Sigmoid colon (tissue), 7 donors: ENCODE data around the gene CLDND2. TPM values are rescaled to one million over a fixed set of nuclear protein-coding genes. Genes with fewer than 3 reads are reported as not detected.

ENCODE experiments used
- DNase-seq: peaks from one replicate; pipeline ENCODE4 v3.0.0-alpha.2; 2019
- H3K27ac ChIP-seq, 4 donors: fragments of 200-600 bp; sonication (generic); one replicate each; pipeline ENCODE4 v1.5.1; 2016 to 2019; ENCODE audit warnings: mild to moderate bottlenecking in 1 of 4
- H3K27me3 ChIP-seq, 3 donors: fragments of 200-600 bp; sonication (generic); one replicate each; pipeline ENCODE4 v1.5.1; 2019; ENCODE audit warnings: mild to moderate bottlenecking in 1 of 3
- H3K36me3 ChIP-seq, 4 donors: fragments of 200-600 bp; sonication (generic); one replicate each; pipeline ENCODE4 v1.5.1; 2016 to 2019
- H3K4me1 ChIP-seq, 4 donors: fragments of 200-600 bp; sonication (generic); one replicate each; pipeline ENCODE4 v1.5.1; 2017 to 2019
- H3K4me3 ChIP-seq, 4 donors: fragments of 200-600 bp; sonication (generic); one replicate each; pipeline ENCODE4 v1.5.1; 2017 to 2019; ENCODE audit warnings: mild to moderate bottlenecking in 2 of 4, moderate library complexity in 1 of 4
- H3K9me3 ChIP-seq, 4 donors: fragments of 200-600 bp in 3 of 4; sonication (generic) in 3 of 4; one replicate each; pipeline versions ENCODE4 v1.5.1 to v1.6.1; 2013 to 2019
- CTCF ChIP-seq, 4 experiments: fragments of 450-650 bp in 3 of 4; fragments of 200-600 bp in 1 of 4; IDR thresholded peaks; one replicate each; pipeline ENCODE4 v1.5.1; 2016 to 2019; ENCODE audit warnings: antibody characterized with exemption in 4 of 4, mild to moderate bottlenecking in 3 of 4, moderate library complexity in 2 of 4
- EP300 ChIP-seq, 4 donors: sonication (generic); formaldehyde crosslinking; IDR thresholded peaks; one replicate each; pipeline ENCODE4 v1.6.1; 2017; ENCODE audit warnings: antibody characterized with exemption in 4 of 4
- POLR2A ChIP-seq, 2 donors: fragments of 450-650 bp; IDR thresholded peaks; one replicate each; pipeline ENCODE4 v1.6.1; 2016; ENCODE audit warnings: antibody characterized with exemption in 2 of 2, mild to moderate bottlenecking in 2 of 2, moderate library complexity in 2 of 2
- POLR2AphosphoS5 ChIP-seq, 4 donors: sonication (generic); formaldehyde crosslinking; IDR thresholded peaks; one replicate each; pipeline ENCODE4 v1.6.1; 2017; ENCODE audit warnings: antibody characterized with exemption in 4 of 4
- WGBS, 2 donors: extraction: QIAGEN DNeasy Blood & Tissue Kit; methylation state at CpG; one replicate each; pipeline ENCODE4 v1.1.7; 2013; 5-methylcytosine and 5-hydroxymethylcytosine counted together
- intact Hi-C: fragments of 100-400 bp; cut with DNase I; formaldehyde crosslinking; loops from one replicate; pipeline ENCODE4 v1.15.1; 2023
- polyA plus RNA-seq, 3 donors: library from polyadenylated mRNA; stranded (reverse); fragments of 200-250 nt; gene quantifications; one replicate each; pipeline ENCODE4 v1.2.3, GENCODE V29; 2013
- total RNA-seq, 4 donors: library from RNA; depleted of rRNA; stranded (reverse); fragments of >200 nt; gene quantifications; one replicate each; pipeline ENCODE4 v1.1.0, GENCODE V29; 2016
- donor health status: healthy with polysubstance abuse.
- donor health status: Bipolar disorder and iron deficiency.
- donor health status: healthy.

Gene CLDND2
- total and polyA plus RNA-seq, 7 donors: 0.35 to 3.6 TPM; not detected in 5

- Histone ChIP-seq H3K27ac (no peak overlapping the region), H3K4me1 (peaks cover 0 to 9% (median 5%) of the 10 kb centered on the region in 4 donors), H3K27me3 (no peaks in the 10 kb centered on the region), H3K4me3 (no peak overlapping the region), H3K36me3 (peaks cover 0 to 40% (median 8%) of the 10 kb centered on the region in 4 donors), H3K9me3 (no peaks in the 10 kb centered on the region)
- WGBS, 2 donors: 97% methylated on average over 9 of the region's 9 CpGs
- intact Hi-C loops: no loop called here
- DNase-seq: no peak
- no peak for TF ChIP-seq POLR2AphosphoS5 (IDR thresholded peaks at IDR 0.05)
- TF ChIP-seq CTCF (IDR thresholded peaks at IDR 0.05): no peak
- no peak for TF ChIP-seq POLR2A (IDR thresholded peaks at IDR 0.05)
- no peak for TF ChIP-seq EP300 (IDR thresholded peaks at IDR 0.05)
These were observed 23.7 kb downstream of the CLDND2 start for GRCh38 chr19:51345076-51345620.

GRCh38 chr19:51342631-51343569 lies 25.9 kb downstream of the CLDND2 start:
- Histone ChIP-seq H3K27ac (peak overlapping the region in 1 of 4 donors; percentile 92), H3K9me3 (no peaks in the 10 kb centered on the region), H3K4me3 (no peak overlapping the region), H3K36me3 (peaks cover 0 to 25% (median 8%) of the 10 kb centered on the region in 4 donors), H3K27me3 (no peaks in the 10 kb centered on the region), H3K4me1 (peaks cover 0 to 25% (median 18%) of the 10 kb centered on the region in 4 donors)
- TF ChIP-seq POLR2A (IDR thresholded peaks at IDR 0.05) (no peak), EP300 (IDR thresholded peaks at IDR 0.05) (no peak), POLR2AphosphoS5 (IDR thresholded peaks at IDR 0.05) (no peak), CTCF (IDR thresholded peaks at IDR 0.05) (no peak)
- intact Hi-C loops: no loop called here
- DNase-seq: no peak
- 59 to 61% methylated on average over 9 of the region's 9 CpGs for WGBS, 2 donors

- Histone ChIP-seq H3K27me3 (no peaks in the 10 kb centered on the region), H3K9me3 (no peaks in the 10 kb centered on the region), H3K27ac (peak within 1 kb of the TSS in 2 of 4 donors; percentile 78 to 92), H3K4me1 (peaks cover 0 to 25% (median 18%) of the 10 kb centered on the region in 4 donors), H3K36me3 (peaks cover 0 to 21% (median 8%) of the 10 kb centered on the region in 4 donors), H3K4me3 (no peak within 1 kb of the TSS)
- DNase-seq: no peak
- no peak for TF ChIP-seq POLR2A (IDR thresholded peaks at IDR 0.05)
- no peak for TF ChIP-seq POLR2AphosphoS5 (IDR thresholded peaks at IDR 0.05)
- no peak for TF ChIP-seq EP300 (IDR thresholded peaks at IDR 0.05)
- TF ChIP-seq CTCF (IDR thresholded peaks at IDR 0.05): no peak
- intact Hi-C loops: no loop called here
- 30 to 51% methylated on average over 3 of the region's 3 CpGs for WGBS, 2 donors
These were observed 26.7 kb downstream of the CLDND2 start, which contains the start of gene VSIG10L for GRCh38 chr19:51341976-51342580. TSS of gene VSIG10L (minus strand) at chr19:51342139. CDS start at chr19:51342124, 15 bp downstream.

GRCh38 chr19:51341066-51341465 lies 27.7 kb downstream of the CLDND2 start:
- Histone ChIP-seq H3K27ac (peak overlapping the region in 2 of 4 donors; percentile 78 to 92), H3K27me3 (no peaks in the 10 kb centered on the region), H3K4me3 (no peak overlapping the region), H3K4me1 (peaks cover 0 to 25% (median 18%) of the 10 kb centered on the region in 4 donors), H3K9me3 (no peaks in the 10 kb centered on the region), H3K36me3 (peaks cover 0 to 11% (median 5%) of the 10 kb centered on the region in 4 donors)
- WGBS, 2 donors: 92 to 94% methylated on average over 18 of the region's 18 CpGs
- TF ChIP-seq EP300 (IDR thresholded peaks at IDR 0.05): no peak
- no peak for TF ChIP-seq CTCF (IDR thresholded peaks at IDR 0.05)
- TF ChIP-seq POLR2A (IDR thresholded peaks at IDR 0.05): no peak
- TF ChIP-seq POLR2AphosphoS5 (IDR thresholded peaks at IDR 0.05): no peak
- no peak for DNase-seq
- intact Hi-C loops: no loop called here
